CD4-positive, alpha-beta memory T cell (primary cell): ENCODE data around the gene SYT17. TPM values are rescaled to one million over a fixed set of nuclear protein-coding genes. Genes with fewer than 3 reads are reported as not detected.

Experiments
- CTCF ChIA-PET: fragments of 350-600 bp; sonication (Branson Sonifier 250); formaldehyde crosslinking; loops from one replicate; lab custom pipeline; 2021; ENCODE audit warnings: inconsistent platforms; ENCODE audit not compliant: partially characterized antibody; lab: Charles Lee
- POLR2A ChIA-PET: fragments of 350-600 bp; sonication (Branson Sonifier 250); formaldehyde crosslinking; loops from one replicate; lab custom pipeline; 2021; ENCODE audit not compliant: partially characterized antibody; lab: Charles Lee
- DNase-seq, 5 donors: peaks; one replicate each; pipeline versions ENCODE4 v3.0.0 to v3.0.0-alpha.2; 2020 to 2022; ENCODE audit warnings: mixed read lengths in 1 of 5
- H3K27ac ChIP-seq: one replicate; pipeline ENCODE4 v1.7.0; 2013; ENCODE audit warnings: low read depth, low read length
- H3K27me3 ChIP-seq: 2 replicates; pipeline ENCODE4 v1.7.0; 2013; ENCODE audit warnings: mild to moderate bottlenecking, low read length, moderate library complexity; ENCODE audit not compliant: insufficient read depth
- H3K36me3 ChIP-seq: 2 replicates; pipeline ENCODE4 v1.7.0; 2013; ENCODE audit warnings: mild to moderate bottlenecking, low read length, moderate library complexity; ENCODE audit not compliant: insufficient read depth
- H3K4me1 ChIP-seq: 2 replicates; pipeline ENCODE4 v1.7.0; 2013; ENCODE audit warnings: mild to moderate bottlenecking, low read length, moderate library complexity; ENCODE audit not compliant: insufficient read depth
- H3K4me3 ChIP-seq, 2 donors: one replicate each; pipeline ENCODE4 v1.7.0; 2013; ENCODE audit warnings: low read length in 2 of 2, mild to moderate bottlenecking in 1 of 2
- H3K9me3 ChIP-seq, 2 donors: one replicate each; pipeline ENCODE4 v1.7.0; 2013; ENCODE audit warnings: low read length in 2 of 2, control low read depth in 1 of 2; ENCODE audit not compliant: control insufficient read depth in 1 of 2
- H3K27ac Mint-ChIP-seq, 7 donors: one replicate each; pipeline ENCODE4 v1.8.0; 2020 to 2021; ENCODE audit warnings: mixed read lengths in 7 of 7, mild to moderate bottlenecking in 6 of 7, inconsistent platforms in 3 of 7, moderate library complexity in 3 of 7
- H3K27me3 Mint-ChIP-seq, 2 donors: one replicate each; pipeline ENCODE4 v1.8.0; 2020 to 2021; ENCODE audit warnings: mixed read lengths in 2 of 2
- H3K36me3 Mint-ChIP-seq, 2 donors: one replicate each; pipeline ENCODE4 v1.8.0; 2020 to 2021; ENCODE audit warnings: mixed read lengths in 2 of 2, inconsistent platforms in 1 of 2, mild to moderate bottlenecking in 1 of 2
- H3K4me1 Mint-ChIP-seq, 4 donors: one replicate each; pipeline ENCODE4 v1.8.0; 2020 to 2021; ENCODE audit warnings: mixed read lengths in 4 of 4, mild to moderate bottlenecking in 1 of 4
- H3K4me3 Mint-ChIP-seq, 8 donors: one replicate each; pipeline ENCODE4 v1.8.0; 2020 to 2021; ENCODE audit warnings: mixed read lengths in 8 of 8, mild to moderate bottlenecking in 7 of 8, moderate library complexity in 6 of 8, inconsistent platforms in 3 of 8
- H3K9me3 Mint-ChIP-seq, 8 donors: one replicate each; pipeline ENCODE4 v1.8.0; 2020 to 2021; ENCODE audit warnings: mixed read lengths in 8 of 8, mild to moderate bottlenecking in 5 of 8, inconsistent platforms in 3 of 8, moderate library complexity in 1 of 8
- intact Hi-C: fragments of 100-400 bp; cut with micrococcal nuclease; formaldehyde crosslinking; loops from one replicate; pipeline ENCODE4 v1.15.1; 2023
- polyA plus RNA-seq, 2 donors: library from polyadenylated mRNA; unstranded; fragments of 300-500 nt; fragmentation: Illumina TruSeq; gene quantifications; one replicate each; pipeline ENCODE4 v1.2.3, GENCODE V29; 2021
- total RNA-seq, 2 experiments: library from RNA; stranded (reverse); gene quantifications; one replicate each; pipeline ENCODE4 v1.2.3, GENCODE V29; 2021

SYT17 gene
- total and polyA plus RNA-seq, 4 experiments from 2014 or later: not detected

GRCh38 chr16:19203374-19203966 is 35.4 kb downstream of the SYT17 start:
- no peaks in the 10 kb centered on the region for H3K4me1 Mint-ChIP-seq
- H3K27ac Mint-ChIP-seq: no peak overlapping the region
- no peaks in the 10 kb centered on the region for H3K36me3 ChIP-seq
- no peaks in the 10 kb centered on the region for H3K27me3 ChIP-seq
- H3K4me1 ChIP-seq: no peaks in the 10 kb centered on the region
- H3K9me3 ChIP-seq: no peaks in the 10 kb centered on the region
- H3K4me3 Mint-ChIP-seq: no peak overlapping the region
- POLR2A ChIA-PET: no interaction called here
- no peak overlapping the region for H3K27ac ChIP-seq
- CTCF ChIA-PET: no interaction called here
- H3K4me3 ChIP-seq: no peak overlapping the region
- DNase-seq: no peak
- peaks cover 2 to 8% of the 10 kb centered on the region in 2 donors for H3K27me3 Mint-ChIP-seq
- peaks cover 0 to 1% of the 10 kb centered on the region in 2 donors for H3K36me3 Mint-ChIP-seq
- H3K9me3 Mint-ChIP-seq: peaks cover 2 to 43% (median 22%) of the 10 kb centered on the region in 8 donors
- intact Hi-C loops: no loop called here

GRCh38 chr16:19210280-19210924 is 42.4 kb downstream of the SYT17 start:
- Histone ChIP-seq H3K27me3 (no peaks in the 10 kb centered on the region), H3K9me3 (no peaks in the 10 kb centered on the region), H3K36me3 (no peaks in the 10 kb centered on the region), H3K4me3 (no peak overlapping the region), H3K27ac (no peak overlapping the region), H3K4me1 (no peaks in the 10 kb centered on the region)
- no peak overlapping the region for H3K4me3 Mint-ChIP-seq
- CTCF ChIA-PET: no interaction called here
- peaks cover 0 to 14% (median 10%) of the 10 kb centered on the region in 8 donors for H3K9me3 Mint-ChIP-seq
- DNase-seq: no peak
- no peak overlapping the region for H3K27ac Mint-ChIP-seq
- no peaks in the 10 kb centered on the region for H3K4me1 Mint-ChIP-seq
- intact Hi-C loops: no loop called here
- H3K36me3 Mint-ChIP-seq: no peaks in the 10 kb centered on the region
- peaks cover 0 to 4% of the 10 kb centered on the region in 2 donors for H3K27me3 Mint-ChIP-seq
- POLR2A ChIA-PET: no interaction called here

- no peaks in the 10 kb centered on the region for H3K4me1 Mint-ChIP-seq
- intact Hi-C loops: no loop called here
- Histone ChIP-seq H3K9me3 (no peaks in the 10 kb centered on the region), H3K36me3 (no peaks in the 10 kb centered on the region), H3K4me1 (no peaks in the 10 kb centered on the region), H3K27me3 (no peaks in the 10 kb centered on the region), H3K27ac (no peak overlapping the region), H3K4me3 (no peak overlapping the region)
- peaks cover 0 to 2% of the 10 kb centered on the region in 2 donors for H3K27me3 Mint-ChIP-seq
- H3K4me3 Mint-ChIP-seq: no peak overlapping the region
- DNase-seq: no peak
- peaks cover 2 to 15% (median 10%) of the 10 kb centered on the region in 8 donors for H3K9me3 Mint-ChIP-seq
- ChIA-PET CTCF (no interaction called here), POLR2A (no interaction called here)
- H3K36me3 Mint-ChIP-seq: no peaks in the 10 kb centered on the region
- H3K27ac Mint-ChIP-seq: no peak overlapping the region
Observed at GRCh38 chr16:19210968-19211367, 42.9 kb downstream of the SYT17 start.

- DNase-seq: no peak
- Mint-ChIP-seq H3K4me1 (no peaks in the 10 kb centered on the region), H3K27me3 (peaks cover 0 to 2% of the 10 kb centered on the region in 2 donors), H3K27ac (no peak overlapping the region), H3K4me3 (no peak overlapping the region), H3K9me3 (peaks cover 2 to 20% (median 13%) of the 10 kb centered on the region in 8 donors), H3K36me3 (no peaks in the 10 kb centered on the region)
- Histone ChIP-seq H3K36me3 (no peaks in the 10 kb centered on the region), H3K27me3 (no peaks in the 10 kb centered on the region), H3K4me1 (no peaks in the 10 kb centered on the region), H3K27ac (no peak overlapping the region), H3K4me3 (no peak overlapping the region), H3K9me3 (no peaks in the 10 kb centered on the region)
- ChIA-PET CTCF (no interaction called here), POLR2A (no interaction called here)
- intact Hi-C loops: no loop called here
Observed at GRCh38 chr16:19212059-19212458, 44.0 kb downstream of the SYT17 start.

GRCh38 chr16:19213885-19214284 is 45.8 kb downstream of the SYT17 start:
- Histone ChIP-seq H3K36me3 (no peaks in the 10 kb centered on the region), H3K27ac (no peak overlapping the region), H3K4me3 (no peak overlapping the region), H3K9me3 (no peaks in the 10 kb centered on the region), H3K4me1 (no peaks in the 10 kb centered on the region), H3K27me3 (no peaks in the 10 kb centered on the region)
- Mint-ChIP-seq H3K4me1 (no peaks in the 10 kb centered on the region), H3K4me3 (no peak overlapping the region), H3K9me3 (peaks cover 2 to 20% (median 13%) of the 10 kb centered on the region in 8 donors), H3K36me3 (no peaks in the 10 kb centered on the region), H3K27ac (no peak overlapping the region), H3K27me3 (peaks cover 0 to 5% of the 10 kb centered on the region in 2 donors)
- ChIA-PET POLR2A (no interaction called here), CTCF (no interaction called here)
- intact Hi-C loops: no loop called here
- DNase-seq: no peak

GRCh38 chr16:19215705-19216104 is 47.7 kb downstream of the SYT17 start:
- ChIA-PET CTCF (no interaction called here), POLR2A (no interaction called here)
- Histone ChIP-seq H3K27ac (no peak overlapping the region), H3K27me3 (no peaks in the 10 kb centered on the region), H3K4me1 (no peaks in the 10 kb centered on the region), H3K4me3 (no peak overlapping the region), H3K9me3 (no peaks in the 10 kb centered on the region), H3K36me3 (no peaks in the 10 kb centered on the region)
- intact Hi-C loops: no loop called here
- H3K27ac Mint-ChIP-seq: no peak overlapping the region
- DNase-seq: no peak
- peaks cover 2 to 20% (median 11%) of the 10 kb centered on the region in 8 donors for H3K9me3 Mint-ChIP-seq
- no peaks in the 10 kb centered on the region for H3K36me3 Mint-ChIP-seq
- H3K4me3 Mint-ChIP-seq: no peak overlapping the region
- H3K4me1 Mint-ChIP-seq: no peaks in the 10 kb centered on the region
- H3K27me3 Mint-ChIP-seq: peaks cover 3 to 6% of the 10 kb centered on the region in 2 donors

- Histone ChIP-seq H3K36me3 (no peaks in the 10 kb centered on the region), H3K9me3 (no peaks in the 10 kb centered on the region), H3K4me3 (no peak overlapping the region), H3K27ac (no peak overlapping the region), H3K4me1 (no peaks in the 10 kb centered on the region), H3K27me3 (no peaks in the 10 kb centered on the region)
- no peaks in the 10 kb centered on the region for H3K36me3 Mint-ChIP-seq
- ChIA-PET POLR2A (no interaction called here), CTCF (no interaction called here)
- H3K27ac Mint-ChIP-seq: no peak overlapping the region
- H3K9me3 Mint-ChIP-seq: peaks cover 0 to 9% (median 6%) of the 10 kb centered on the region in 8 donors
- H3K27me3 Mint-ChIP-seq: peaks cover 3 to 5% of the 10 kb centered on the region in 2 donors
- H3K4me3 Mint-ChIP-seq: no peak overlapping the region
- no peak for DNase-seq
- no peaks in the 10 kb centered on the region for H3K4me1 Mint-ChIP-seq
- intact Hi-C loops: no loop called here
Observed at GRCh38 chr16:19218581-19218980, 50.5 kb downstream of the SYT17 start.
